Germinal center (tissue), 1 donor: ENCODE results near the gene STN1.

Source experiments
- DNase-seq: peaks from one replicate; pipeline ENCODE4 v3.0.0; 2012; ENCODE audit warnings: mixed read lengths, low spot score

The STN1 gene

GRCh38 chr10:103918053-103918846 is at the start of gene STN1:
TSS of gene STN1 (minus strand) at chr10:103918184. CDS start at chr10:103917594, 590 bp downstream.
- peak; percentile 98 for DNase-seq

- DNase-seq = peak; percentile 64
Observed at GRCh38 chr10:103967448-103968071, 49.6 kb upstream of the STN1 start.

GRCh38 chr10:103966671-103967447 is 48.9 kb upstream of the STN1 start, which contains the start of gene SLK:
TSS of gene SLK (plus strand) at chr10:103967140. CDS start at chr10:103967746, 606 bp downstream.
- peak; percentile 91 for DNase-seq

GRCh38 chr10:103960103-103960502 is 42.1 kb upstream of the STN1 start:
- no peak for DNase-seq

- DNase-seq = no peak
Observed at GRCh38 chr10:103958996-103959395, 41.0 kb upstream of the STN1 start.

GRCh38 chr10:103954543-103954942 is 36.6 kb upstream of the STN1 start:
- no peak for DNase-seq

GRCh38 chr10:103951942-103952341 is 34.0 kb upstream of the STN1 start:
- no peak for DNase-seq

- no peak for DNase-seq
Observed at GRCh38 chr10:103951183-103951582, 33.2 kb upstream of the STN1 start.

GRCh38 chr10:103949728-103950127 is 31.7 kb upstream of the STN1 start:
- DNase-seq = no peak

- no peak for DNase-seq
Observed at GRCh38 chr10:103947799-103948516, 30.0 kb upstream of the STN1 start.

- no peak for DNase-seq
Observed at GRCh38 chr10:103942866-103943265, 24.9 kb upstream of the STN1 start.

- DNase-seq = no peak
Observed at GRCh38 chr10:103941801-103942200, 23.8 kb upstream of the STN1 start.

- DNase-seq = no peak
Observed at GRCh38 chr10:103939522-103939921, 21.5 kb upstream of the STN1 start.

GRCh38 chr10:103936022-103936421 is 18.0 kb upstream of the STN1 start:
- DNase-seq = no peak

GRCh38 chr10:103934308-103934707 is 16.3 kb upstream of the STN1 start:
- no peak for DNase-seq

- no peak for DNase-seq
Observed at GRCh38 chr10:103933557-103934121, 15.7 kb upstream of the STN1 start.

- no peak for DNase-seq
Observed at GRCh38 chr10:103932971-103933370, 15.0 kb upstream of the STN1 start.

- no peak for DNase-seq
Observed at GRCh38 chr10:103932271-103932670, 14.3 kb upstream of the STN1 start.

- no peak for DNase-seq
Observed at GRCh38 chr10:103931603-103932002, 13.6 kb upstream of the STN1 start.

GRCh38 chr10:103930881-103931280 is 12.9 kb upstream of the STN1 start:
- no peak for DNase-seq

GRCh38 chr10:103930449-103930848 is 12.5 kb upstream of the STN1 start:
- no peak for DNase-seq
